C4-2B (cell line): Measurements from ENCODE around the gene LDB3.

Source experiments
- ZFX ChIP-seq: fragments of 450-650 bp; IDR thresholded peaks from 2 replicates; pipeline ENCODE4 v1.6.1; 2017
- TF ChIP-seq, protein P1 (sequence below): fragments of 450-650 bp; conservative IDR thresholded peaks from 2 replicates; pipeline ENCODE4 v1.5.1; 2017; ENCODE audit warnings: mild to moderate bottlenecking

GRCh38 chr10:86659721-86660453, 8.4 kb upstream of the LDB3 start:
- TF ChIP-seq, protein P1, sequence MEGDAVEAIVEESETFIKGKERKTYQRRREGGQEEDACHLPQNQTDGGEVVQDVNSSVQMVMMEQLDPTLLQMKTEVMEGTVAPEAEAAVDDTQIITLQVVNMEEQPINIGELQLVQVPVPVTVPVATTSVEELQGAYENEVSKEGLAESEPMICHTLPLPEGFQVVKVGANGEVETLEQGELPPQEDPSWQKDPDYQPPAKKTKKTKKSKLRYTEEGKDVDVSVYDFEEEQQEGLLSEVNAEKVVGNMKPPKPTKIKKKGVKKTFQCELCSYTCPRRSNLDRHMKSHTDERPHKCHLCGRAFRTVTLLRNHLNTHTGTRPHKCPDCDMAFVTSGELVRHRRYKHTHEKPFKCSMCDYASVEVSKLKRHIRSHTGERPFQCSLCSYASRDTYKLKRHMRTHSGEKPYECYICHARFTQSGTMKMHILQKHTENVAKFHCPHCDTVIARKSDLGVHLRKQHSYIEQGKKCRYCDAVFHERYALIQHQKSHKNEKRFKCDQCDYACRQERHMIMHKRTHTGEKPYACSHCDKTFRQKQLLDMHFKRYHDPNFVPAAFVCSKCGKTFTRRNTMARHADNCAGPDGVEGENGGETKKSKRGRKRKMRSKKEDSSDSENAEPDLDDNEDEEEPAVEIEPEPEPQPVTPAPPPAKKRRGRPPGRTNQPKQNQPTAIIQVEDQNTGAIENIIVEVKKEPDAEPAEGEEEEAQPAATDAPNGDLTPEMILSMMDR: no peak
- TF ChIP-seq ZFX: no peak
